Left forelimb (tissue), 1 donor: ENCODE measurements around the gene ERBIN.
"Not testable (repeated sequence)": the region's sequence is repeated elsewhere in the genome, so short reads cannot be mapped to it uniquely, and the experiment has no call there.

Experiments used
- DNase-seq: peaks from one replicate; pipeline ENCODE4 v3.0.0-alpha.2; 2018; ENCODE audit warnings: low spot score

ERBIN gene

DNA sequence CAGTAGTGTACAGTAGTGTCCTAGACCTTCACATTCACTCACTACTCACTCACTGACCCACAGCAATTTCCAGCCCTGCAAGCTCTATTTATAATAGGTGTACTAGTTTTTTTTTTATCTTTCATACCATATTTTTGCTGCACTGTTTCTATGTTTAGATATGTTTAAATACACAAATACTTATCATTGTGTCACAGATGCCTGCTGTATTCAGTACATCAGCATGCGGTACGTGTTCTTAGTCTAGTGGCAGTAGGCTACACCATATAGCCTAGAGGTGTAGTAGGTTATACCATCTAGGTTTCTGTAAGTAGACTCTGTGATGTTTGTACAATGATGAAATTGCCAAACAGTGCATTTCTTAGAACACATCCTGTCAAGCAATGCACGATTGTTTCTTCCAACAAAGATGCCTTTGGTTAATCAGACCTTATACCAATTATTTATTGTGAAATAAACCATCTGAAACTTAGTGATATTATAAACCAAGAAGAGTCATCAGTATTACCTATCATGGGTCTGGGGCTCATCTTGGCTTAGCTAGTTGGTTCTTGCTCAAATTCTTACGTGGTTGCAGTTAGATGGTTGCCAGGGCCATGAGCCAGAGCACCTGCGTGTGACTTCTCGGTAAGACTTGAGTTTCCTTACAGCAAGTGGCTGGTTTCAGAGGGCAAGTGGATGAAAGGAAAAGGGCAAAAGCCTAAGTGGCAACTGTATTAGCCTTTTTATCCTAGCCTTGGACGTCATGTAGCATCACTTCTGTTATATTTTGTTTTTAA is 41.1 kb downstream of the ERBIN start:
- DNase-seq: no peak

DNA sequence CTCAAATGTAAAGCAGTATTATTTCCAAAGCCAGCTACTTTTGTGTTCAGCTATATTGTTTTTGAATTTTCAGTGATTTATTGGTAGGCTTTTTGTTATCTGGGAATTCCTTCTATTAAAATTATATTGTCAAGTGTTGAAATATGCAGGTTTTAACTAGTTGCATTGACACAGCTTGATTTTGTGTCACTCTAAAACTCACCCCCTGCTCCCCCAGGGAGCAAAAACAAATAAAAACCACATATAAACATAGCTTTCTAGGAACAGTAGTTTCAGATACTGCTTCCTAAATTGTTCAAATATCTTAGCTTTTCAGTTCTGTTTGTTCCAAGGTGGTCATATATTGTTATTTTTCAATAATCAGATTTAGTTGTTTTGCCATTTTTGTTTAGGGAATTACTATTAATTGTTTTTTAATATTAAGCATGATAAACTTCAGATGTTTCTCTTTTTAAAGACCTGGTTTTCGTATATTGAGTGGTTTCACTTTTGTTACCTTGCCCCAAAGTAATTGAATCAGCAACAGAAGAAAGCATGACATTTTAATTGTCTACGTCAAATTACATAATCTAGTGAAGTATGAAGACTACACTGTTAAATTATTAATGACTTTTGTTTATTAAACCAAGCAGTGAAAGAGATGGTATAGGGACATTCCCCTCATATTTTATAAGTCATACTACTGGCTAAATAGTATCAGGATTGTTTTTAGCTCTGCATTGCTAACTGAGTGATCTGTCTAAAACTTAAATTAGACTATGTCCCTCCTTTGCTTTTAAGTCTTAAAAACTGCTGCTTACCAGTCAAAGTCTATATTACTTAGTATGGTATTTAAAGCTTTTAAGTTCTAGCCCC is 43.4 kb downstream of the ERBIN start:
- no peak for DNase-seq

DNA sequence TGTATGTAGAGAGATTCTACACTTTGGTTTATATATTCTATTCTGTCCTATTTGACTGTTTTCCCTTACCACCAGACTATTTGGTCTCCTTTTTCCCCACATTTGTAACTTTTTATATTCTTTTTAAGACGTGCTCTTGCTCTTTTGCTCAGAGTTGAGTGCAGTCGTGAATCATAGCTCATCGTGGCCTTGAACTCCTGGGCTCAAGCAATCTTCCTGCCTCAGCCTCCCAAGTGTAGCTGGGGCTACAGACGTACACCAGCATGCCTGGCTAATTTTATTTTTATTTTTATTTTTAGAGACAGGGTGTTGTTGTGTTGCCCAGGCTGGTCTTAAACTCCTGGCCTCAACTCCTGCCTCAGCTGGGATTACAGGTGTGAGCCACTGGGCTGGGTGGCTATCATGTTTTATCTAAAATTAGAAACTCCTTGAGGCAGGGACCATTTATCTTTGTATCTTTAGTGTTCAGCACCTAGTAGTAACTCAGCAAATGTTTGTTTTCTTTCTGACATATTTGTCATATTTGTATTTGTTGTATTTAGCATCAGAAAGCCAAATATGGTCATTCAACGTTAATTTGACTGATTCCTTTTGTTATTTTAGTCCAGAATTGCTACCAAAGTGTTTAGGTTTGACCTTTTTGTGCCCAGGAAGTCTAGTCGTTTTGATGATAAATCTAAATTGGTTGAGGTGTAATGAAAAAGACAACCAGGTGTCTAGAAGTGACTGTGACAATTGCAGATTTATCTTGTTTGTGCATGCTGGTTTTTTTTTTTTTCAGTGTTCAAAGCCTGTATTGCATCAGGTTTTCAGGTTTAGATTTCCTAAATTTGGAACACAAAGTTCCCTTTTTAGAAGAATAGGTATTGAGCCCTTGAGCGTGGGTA is 44.3 kb downstream of the ERBIN start:
- no peak for DNase-seq

DNA sequence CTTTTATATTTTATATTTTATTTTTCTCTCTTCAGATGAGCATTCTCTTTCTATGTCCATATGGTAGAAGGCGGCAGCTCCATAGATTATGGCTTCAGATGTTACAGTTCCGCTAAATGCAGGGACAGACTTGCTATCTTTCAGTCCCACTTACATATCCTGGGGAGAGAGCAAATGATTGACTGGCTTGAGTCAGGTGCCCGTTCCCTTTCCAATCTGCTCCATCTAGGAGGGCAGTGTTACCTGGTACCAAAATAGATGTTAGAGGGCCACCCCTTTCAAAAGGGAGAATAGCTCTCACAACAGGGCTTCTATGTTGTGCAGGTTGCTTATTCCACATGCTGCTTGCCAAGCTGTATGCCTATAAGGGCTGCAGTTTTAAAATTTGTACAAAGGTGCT is 45.3 kb downstream of the ERBIN start:
- DNase-seq: no peak

DNA sequence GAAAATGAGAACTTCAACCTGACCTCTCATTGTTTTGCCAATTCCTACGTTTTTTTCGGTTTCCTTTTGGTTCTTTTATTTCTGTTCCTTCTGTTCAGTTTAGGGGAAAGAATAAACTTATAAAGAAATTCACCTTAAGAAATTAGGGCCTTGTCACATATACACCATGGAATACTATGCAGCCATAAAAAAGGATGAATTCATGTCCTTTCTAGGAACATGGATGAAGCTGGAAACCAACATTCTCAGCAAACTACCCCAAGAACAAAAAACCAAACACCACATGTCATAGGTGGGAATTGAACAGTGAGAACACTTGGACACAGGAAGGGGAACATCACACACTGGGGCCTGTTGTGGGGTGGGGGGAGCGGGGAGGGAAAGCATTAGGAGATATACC is 46.5 kb downstream of the ERBIN start:
- DNase-seq: not testable (repeated sequence)

DNA sequence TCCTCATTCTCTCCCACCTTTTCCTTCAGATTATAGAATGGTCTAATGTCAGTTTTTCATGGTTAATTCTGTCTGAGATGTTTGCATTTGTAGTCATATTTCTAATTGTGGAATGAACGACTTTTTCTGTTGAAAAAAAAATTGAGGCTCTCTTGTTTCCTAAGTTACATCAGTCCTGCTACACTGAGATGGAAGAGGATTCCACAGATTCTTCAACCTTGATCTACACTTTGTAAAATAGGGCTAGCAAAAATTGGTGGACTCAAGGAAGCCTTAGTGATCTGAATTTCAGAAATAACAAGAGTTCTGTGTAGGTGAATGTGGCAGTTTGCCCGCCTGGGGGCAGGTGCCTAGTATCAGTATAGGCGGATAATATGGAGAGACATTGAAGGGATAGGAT is 51.9 kb downstream of the ERBIN start:
- DNase-seq: no peak

DNA sequence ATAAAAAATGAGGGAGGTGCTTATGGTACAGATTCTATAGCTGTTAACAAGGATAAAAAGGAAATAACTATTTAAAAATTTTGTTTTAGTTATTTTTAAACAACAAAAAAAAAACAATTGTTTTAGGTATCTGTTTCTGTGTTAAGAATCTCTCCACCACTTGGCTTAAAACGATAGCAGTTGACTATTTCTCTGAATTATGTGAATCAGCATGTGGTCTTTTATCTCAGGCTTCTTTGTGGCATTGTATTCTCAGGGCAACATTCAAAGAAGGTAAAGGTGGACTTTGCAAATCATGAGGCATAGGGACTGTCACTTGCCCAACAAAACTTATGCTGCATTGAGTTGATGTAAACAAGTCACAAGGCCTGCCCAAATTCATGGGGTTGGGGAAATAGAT is 55.2 kb downstream of the ERBIN start:
- no peak for DNase-seq

DNA sequence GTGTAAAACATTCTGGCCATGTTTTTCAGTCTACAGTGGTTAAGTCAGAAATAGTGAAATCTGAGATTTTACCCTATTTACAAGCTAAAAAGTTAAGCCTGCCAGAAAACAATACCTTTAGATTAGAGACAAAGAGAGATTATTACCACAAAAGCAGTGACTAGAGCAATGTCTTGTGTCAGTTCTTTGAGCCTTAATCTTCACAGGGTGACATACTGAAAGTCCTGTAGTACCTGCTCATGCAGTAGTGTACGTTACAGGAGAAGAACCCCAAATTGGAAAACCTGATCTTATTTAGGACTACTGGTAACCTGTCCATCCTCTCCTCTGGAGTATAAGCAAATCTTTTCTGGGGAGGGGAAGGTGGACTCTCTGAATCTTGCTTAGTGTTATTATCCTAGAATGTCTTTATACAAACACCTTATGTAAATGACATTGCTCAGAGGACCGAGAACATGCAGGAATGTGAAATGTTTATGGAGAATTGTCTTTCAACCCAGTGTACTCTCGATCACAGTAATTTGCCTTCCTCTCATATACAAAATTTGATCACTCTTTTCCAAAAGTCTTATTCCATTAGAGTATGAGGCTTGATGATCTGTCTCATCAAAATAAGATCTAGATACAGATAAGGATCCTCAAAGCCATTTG is 55.7 kb downstream of the ERBIN start:
- DNase-seq: no peak

DNA sequence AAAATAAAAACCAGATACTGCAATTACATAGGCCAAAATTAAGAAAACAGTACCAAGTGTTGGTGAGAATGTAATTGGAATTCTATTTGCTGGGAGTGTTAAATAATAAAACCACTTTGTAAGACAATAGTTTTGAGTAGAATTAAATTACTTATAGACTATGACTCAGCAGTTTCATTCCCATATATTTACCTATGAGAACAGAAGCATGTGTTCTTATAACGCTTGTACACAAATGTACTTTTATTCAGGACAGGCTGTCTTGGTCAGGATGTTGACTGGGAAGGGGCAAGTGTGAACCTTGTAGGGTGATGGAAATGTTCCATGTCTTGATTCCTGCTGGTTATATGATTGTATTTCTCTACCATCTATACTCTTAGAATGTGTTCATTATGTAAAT is 56.3 kb downstream of the ERBIN start:
- no peak for DNase-seq

DNA sequence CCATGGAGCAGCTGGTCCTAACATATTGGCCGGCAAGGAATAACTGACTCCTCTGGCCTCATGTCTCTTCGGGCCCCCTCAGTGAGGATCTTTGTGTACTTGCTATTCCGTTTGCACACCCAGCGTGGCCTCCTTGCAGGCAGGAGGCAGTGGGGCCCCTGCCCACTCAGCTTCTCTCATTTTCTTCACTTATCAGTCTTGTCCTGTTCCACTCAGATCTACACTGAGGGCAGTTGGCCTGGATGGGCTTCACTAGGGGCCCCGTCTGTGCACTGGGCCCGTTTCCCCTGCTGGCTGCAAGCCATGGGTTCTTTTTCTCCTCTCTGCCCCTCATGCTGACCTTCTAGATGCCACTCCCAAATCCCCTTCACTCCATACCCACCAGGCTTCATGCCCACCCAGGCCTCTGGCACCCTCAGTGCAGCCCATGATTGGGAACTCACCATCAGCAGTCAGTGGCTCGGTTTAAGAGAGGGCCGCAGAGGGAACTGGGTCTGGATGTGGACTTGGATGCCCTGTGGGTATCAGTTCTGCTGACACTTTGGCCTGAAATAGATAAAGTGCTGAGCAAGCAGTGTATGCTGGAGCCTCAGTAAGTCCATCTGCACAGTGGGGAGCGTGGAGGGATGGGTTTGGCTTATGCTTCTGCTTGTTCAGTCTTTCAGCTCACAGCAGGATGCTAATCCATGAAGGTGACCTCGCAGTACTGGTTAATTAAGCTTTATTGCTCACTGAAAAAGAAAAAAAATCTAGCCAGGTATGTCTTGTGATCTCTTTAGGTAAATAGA is 57.9 kb downstream of the ERBIN start:
- DNase-seq: no peak

DNA sequence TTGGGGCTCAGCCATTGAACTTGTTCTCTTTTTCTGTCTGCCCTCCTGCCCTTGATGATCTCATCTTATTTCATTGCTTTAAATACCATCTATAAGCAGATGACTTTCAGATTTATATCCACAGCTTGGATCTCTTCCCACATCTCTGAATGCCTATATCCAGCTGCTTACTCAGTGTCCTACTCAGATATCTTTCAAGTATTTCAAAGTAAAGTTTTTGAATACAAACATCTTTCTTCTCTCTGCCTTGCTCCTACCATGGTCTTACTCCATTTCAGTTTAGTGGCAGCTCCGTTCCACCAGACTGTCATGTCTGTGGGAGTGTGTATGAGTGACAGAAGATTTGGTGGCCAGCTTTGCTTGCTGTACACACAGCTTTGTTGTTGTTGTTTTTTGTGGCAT is 59.7 kb downstream of the ERBIN start:
- no peak for DNase-seq

DNA sequence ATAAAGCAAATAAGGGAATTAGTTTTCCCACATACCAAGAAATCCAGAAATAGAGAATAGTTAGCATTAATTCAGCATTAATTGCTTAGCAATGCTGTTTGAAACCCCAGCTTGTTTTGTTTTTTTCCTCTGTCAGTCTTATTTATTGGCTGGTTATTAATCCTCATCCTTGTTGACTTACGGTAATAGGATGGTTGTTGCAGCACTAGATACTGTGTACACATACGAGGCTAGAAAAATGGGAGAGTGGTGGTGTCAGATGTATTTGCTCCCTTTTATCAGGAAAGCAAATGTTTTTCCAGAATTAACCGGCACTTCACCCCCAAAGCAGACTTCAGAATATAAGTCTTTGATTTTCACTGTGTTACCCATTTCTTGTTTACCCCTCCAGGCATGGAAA is 60.4 kb downstream of the ERBIN start:
- DNase-seq: no peak

DNA sequence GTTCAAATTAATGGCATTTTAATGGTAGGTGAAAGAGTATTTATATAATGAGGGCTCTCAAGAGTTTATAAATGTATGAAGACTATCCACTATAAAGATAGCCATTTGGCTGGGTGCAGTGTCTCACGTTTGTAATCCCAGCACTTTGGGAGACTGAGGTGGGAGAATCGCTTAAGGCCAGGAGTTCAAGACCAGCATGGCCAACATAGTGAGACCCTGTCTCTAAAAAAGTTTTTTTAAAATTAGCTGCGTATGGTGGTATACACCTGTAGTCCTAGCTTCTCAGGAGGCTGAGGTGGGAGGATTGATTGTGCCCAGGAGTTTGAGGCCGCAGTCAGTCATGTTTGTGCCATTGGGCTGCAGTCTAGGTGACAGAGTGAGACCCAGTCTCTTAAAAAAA is 61.6 kb downstream of the ERBIN start:
- DNase-seq: no peak

DNA sequence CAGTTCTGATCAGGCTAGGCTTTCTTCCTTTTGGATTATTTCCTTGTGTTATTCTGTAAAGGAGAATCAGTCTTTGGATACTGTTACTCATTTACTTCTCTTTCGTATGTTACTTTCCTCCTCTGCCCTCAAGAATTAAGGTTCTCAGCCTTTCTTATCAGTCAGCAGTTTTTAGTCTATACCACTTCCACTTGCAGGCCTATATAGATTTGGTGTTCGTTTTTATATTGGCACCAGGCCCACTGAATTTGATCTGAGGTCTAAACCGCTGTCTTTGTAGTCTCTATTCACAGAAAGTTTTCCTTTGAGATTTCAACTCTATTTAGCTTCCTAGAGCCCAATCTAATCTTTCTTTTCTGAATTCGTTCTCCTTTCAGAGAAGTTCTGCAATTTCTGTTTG is 62.8 kb downstream of the ERBIN start:
- no peak for DNase-seq

DNA sequence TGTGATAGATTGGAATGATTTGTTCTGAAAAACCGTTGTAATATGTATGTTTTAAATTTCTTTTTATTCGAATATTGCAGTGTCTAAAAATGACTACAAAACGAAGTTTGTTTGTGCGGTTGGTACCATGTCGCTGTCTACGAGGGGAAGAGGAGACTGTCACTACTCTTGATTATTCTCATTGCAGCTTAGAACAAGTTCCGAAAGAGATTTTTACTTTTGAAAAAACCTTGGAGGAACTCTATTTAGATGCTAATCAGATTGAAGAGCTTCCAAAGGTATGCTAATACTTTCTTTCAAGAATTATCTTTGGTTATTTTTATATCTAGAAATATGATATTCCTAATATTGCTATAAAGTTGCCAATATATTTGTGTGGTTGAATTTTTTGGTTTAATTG is 66.3 kb downstream of the ERBIN start:
- DNase-seq: no peak

DNA sequence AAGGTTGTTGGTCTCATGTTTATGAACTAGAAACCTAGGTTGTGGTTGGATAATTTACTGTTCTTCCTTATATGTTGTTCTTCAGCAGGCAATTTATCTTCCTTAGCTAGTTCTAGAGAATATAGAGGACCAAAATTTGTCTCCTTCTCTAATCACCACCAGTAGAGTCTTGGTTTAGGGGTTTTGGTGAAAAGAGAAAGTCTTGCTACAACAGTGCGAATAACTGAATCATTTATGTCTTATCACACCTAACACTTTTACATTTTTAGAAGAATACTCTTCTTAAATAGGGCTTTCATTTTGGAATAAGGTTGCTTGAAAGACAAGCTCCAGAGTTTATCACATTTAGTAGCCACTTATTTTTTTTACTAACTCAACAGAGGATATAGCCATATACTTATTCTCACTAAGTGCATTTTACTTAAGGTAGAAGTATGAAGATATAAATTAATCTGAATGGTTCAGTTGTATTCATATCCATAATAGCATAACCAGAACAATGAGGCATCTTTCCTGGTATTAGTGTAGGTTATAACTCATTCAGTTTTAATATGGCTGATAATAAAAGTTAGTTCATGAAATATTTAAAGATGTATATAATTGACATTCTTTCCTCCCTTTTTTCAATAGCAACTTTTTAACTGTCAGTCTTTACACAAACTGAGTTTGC is 67.9 kb downstream of the ERBIN start:
- DNase-seq: no peak

DNA sequence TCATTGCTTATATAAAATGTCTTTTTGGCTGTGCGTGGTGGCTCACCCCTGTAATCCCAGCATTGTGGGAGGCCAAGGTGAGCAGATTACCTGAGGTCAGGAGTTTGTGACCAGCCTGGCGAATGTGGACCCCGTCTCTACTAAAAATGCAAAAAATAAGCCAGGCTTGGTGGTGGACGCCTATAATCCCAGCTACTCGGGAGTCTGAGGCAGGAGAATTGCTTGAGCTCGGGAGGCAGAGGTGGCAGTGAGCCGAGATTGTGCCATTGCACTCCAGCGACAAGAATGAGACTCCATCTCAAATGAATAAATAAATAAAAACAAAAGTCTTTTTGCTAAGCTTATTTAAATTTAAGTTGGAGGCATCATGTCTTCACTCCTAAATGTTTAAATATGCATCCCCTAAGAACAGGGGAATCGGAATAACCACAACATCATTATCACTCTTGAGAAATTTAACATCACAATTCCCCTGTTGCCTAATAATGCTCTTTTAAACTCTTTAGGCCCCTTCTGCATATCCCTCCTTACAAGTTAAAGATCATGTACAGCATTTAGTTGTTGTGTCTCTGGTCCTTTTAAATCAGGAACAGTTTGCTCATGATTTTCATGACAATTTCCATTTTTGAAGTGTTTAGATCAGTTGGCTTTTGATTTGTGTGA is 72.8 kb downstream of the ERBIN start:
- DNase-seq: no peak

DNA sequence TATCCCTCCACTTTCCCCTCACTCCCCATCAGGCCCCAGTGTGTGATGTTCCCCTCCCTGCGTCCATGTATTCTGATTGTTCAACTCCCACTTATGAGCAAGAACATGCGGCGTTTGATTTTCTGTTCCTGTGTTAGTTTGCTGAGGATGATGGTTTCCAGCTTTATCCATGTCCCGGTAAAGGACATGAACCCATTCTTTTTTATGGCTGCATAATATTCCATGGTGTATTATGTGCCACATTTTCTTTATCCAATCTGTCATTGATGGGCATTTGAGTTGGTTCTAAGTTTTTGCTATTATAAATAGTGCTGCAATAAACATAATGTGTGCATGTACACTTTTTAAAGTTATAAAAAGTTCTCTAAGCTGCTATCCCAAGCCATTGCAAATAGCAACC is 75.6 kb downstream of the ERBIN start:
- DNase-seq: no peak

DNA sequence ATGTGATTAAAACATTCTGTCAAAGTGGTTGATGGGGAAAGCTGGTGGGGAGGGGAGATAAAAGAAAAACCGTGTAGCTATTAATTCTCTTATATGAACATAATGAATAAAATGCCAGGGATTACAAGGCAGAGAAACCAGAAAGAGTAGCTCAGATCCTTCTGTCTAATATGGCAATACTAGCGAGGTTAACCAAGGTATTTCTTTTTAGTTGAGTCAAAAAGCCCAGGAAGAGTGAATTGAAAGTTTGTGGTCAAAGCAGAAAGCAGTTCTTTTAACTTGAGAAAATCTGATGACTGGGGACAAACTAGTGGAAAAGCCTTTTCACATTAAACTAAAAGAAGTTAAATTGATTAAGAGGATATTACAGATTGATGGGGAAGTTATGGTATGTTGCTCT is 76.0 kb downstream of the ERBIN start:
- DNase-seq: no peak

DNA sequence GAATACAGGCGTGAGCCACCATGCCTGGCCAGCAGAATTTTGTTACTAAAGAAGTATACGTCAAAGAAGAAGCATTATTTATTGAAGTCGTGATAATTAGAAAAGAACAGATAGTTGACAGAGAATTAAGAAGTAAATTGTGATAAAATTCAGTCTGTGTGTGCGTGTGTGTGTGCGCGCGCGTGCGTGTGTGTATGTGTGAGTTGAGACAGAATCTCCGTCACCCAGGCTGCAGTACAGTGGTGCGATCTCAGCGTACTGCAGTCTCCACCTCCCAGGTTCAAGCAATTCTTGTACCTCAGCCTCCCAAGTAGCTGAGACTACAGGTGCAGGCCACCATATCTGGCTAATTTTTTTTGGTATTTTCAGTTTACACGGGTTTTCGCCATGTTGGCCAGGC is 77.8 kb downstream of the ERBIN start:
- no peak for DNase-seq
